ENCODE data around the gene CAVIN1. TPM values are rescaled to one million over a fixed set of nuclear protein-coding genes. Genes with fewer than 3 reads are reported as not detected.
"Not testable (repeated sequence)": the region's sequence is repeated elsewhere in the genome, so short reads cannot be mapped to it uniquely, and the experiment has no call there.

The CAVIN1 gene
- polyA plus RNA-seq, 6 donors from 2014 or later, result not detected

DNA sequence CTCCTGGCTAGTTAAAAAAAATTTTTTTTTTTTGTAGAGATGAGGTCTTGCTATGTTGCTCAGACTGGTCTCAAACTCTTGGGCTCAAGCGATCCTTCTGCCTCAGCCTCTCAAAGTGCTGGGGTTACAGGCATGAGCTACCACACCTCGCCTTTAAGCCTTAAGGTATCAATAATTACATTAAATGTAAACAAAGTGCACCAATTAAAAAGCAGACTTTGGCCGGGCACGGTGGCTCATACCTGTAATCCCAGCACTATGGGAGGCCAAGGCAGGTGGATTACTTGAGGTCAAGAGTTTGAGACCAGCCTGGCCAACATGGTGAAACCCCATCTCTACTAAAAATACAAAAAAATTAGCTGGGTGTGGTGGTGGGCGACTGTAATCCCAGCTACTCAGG, 28.2 kb upstream of the CAVIN1 start:
- not testable (repeated sequence) for H3K9me3 Mint-ChIP-seq; H3K27me3 Mint-ChIP-seq; DNase-seq; ATAC-seq (ENCODE audit: low read depth in 2 of 2); H3K36me3 Mint-ChIP-seq
- Mint-ChIP-seq H3K4me1 (peaks cover 23 to 51% (median 36%) of the 10 kb centered on the region in 3 donors), H3K4me3 (peak overlapping the region in 2 of 8 donors; percentile 16 to 40), H3K27ac (peak overlapping the region in 1 of 6 donors; percentile 69)

DNA sequence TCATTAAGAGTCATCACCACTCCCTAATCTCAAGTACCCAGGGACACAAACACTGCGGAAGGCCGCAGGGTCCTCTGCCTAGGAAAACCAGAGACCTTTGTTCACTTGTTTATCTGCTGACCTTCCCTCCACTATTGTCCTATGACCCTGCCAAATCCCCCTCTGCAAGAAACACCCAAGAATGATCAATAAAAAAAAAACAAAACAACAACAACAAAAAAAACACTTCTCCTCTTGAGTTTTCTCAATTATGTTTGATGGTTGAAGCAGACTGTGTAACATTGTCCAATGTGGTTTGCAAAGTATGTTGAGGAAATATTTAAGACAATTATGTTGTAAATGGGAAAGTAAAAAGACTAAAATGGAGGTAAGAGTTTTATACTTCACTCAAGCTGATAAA, 26.8 kb upstream of the CAVIN1 start:
- not testable (repeated sequence) for DNase-seq, H3K9me3 Mint-ChIP-seq
- H3K27ac Mint-ChIP-seq, result peak overlapping the region in 3 of 6 donors; percentile 60 to 63 (median 61)

DNA sequence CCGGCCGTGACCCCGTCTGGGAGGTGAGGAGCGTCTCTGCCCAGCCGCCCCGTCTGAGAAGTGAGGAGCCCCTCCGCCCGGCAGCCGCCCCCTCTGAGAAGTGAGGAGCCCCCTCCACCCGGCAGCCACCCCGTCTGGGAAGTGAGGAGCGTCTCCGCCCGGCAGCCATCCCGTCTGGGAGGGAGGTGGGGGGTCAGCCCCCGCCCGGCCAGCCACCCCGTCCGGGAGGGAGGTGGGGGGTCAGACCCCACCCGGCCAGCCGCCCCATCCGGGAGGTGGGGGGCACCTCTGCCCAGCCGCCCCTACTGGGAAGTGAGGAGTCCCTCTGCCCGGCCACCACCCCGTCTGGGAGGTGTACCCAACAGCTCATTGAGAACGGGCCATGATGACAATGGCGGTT, 26.1 kb upstream of the CAVIN1 start:
- H3K9me3 Mint-ChIP-seq; H3K36me3 Mint-ChIP-seq; H3K27ac Mint-ChIP-seq; ATAC-seq (ENCODE audit: low read depth in 2 of 2); H3K27me3 Mint-ChIP-seq; DNase-seq; H3K4me3 Mint-ChIP-seq: not testable (repeated sequence)
- peaks cover 20 to 32% (median 21%) of the 10 kb centered on the region in 3 donors for H3K4me1 Mint-ChIP-seq

More for the DNA sequence above, 26.8 kb upstream of the CAVIN1 start:
- peaks cover 21 to 39% (median 26%) of the 10 kb centered on the region in 3 donors for H3K4me1 Mint-ChIP-seq
- not testable (repeated sequence) for H3K4me3 Mint-ChIP-seq; H3K27me3 Mint-ChIP-seq; ATAC-seq (ENCODE audit: low read depth in 2 of 2); H3K36me3 Mint-ChIP-seq

DNA sequence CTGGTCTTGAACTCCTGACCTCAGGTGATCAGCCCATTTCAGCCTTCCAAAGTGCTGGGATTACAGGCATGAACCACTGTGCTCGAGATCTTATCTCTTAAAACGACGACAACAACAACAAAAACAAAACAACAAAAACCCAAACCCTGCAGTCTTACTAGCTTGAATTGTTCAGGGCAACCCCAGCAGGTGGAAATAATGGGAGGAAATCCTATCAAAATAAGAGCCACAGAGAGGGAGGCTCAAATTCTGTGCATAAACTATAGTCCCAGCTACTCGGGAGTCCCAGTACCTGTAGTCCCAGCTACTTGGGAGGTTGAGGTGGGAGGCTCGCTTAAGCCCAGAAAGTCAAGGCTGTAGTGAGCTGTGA, 19.1 kb upstream of the CAVIN1 start:
- no peak for ATAC-seq (ENCODE audit: low read depth in 2 of 2)
- peak overlapping the region in 1 of 8 donors; percentile 24 for H3K4me3 Mint-ChIP-seq
- no peaks in the 10 kb centered on the region for H3K9me3 Mint-ChIP-seq
- peaks cover 18 to 42% (median 21%) of the 10 kb centered on the region in 3 donors for H3K4me1 Mint-ChIP-seq
- no peaks in the 10 kb centered on the region for H3K27me3 Mint-ChIP-seq
- H3K27ac Mint-ChIP-seq, result peak overlapping the region in 1 of 6 donors; percentile 77
- DNase-seq, result no peak
- H3K36me3 Mint-ChIP-seq, result no peaks in the 10 kb centered on the region

DNA sequence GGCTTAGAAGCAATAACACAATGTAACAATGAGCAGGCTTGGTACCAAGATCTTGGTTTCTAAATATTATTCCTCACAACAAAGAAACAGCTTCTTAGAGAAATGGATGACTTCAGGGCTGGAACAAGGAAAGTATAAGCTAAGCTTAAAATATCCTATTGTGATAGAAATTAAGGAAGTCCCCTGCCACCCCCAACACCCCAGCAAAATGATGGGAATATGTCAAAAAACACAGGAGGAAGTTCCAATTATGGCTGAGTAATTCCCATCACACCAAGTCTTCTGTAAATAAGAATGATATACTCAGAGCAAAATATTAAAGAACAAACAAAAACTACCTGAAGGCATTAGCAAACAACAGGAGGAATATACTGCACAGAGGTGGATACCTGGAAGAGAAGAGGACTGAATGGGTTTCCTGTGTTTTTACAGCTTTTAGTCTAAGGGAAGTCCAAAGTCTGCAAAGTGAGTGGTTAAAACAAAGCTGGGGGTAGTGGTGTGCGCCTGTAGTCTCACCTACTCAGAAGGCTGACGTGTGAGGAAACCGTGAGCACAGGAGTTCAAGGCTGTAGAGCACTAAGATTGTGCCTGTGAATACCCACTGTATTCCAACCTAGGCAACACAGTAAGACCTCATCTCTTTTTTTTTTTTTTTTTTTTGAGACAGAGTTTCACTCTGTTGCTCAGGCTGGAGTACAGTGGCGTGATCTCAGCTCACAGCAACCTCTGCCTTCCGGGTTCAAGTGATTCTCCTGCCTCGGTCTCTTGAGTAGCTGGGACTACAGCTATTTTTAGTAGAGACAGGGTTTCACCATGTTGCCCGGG, 18.5 kb upstream of the CAVIN1 start:
- Mint-ChIP-seq H3K27me3 (no peaks in the 10 kb centered on the region), H3K9me3 (no peaks in the 10 kb centered on the region), H3K36me3 (no peaks in the 10 kb centered on the region), H3K4me3 (peak overlapping the region in 1 of 8 donors; percentile 24), H3K4me1 (peaks cover 18 to 41% (median 21%) of the 10 kb centered on the region in 3 donors), H3K27ac (no peak overlapping the region)
- ATAC-seq (ENCODE audit: low read depth in 2 of 2), result no peak
- no peak for DNase-seq

DNA sequence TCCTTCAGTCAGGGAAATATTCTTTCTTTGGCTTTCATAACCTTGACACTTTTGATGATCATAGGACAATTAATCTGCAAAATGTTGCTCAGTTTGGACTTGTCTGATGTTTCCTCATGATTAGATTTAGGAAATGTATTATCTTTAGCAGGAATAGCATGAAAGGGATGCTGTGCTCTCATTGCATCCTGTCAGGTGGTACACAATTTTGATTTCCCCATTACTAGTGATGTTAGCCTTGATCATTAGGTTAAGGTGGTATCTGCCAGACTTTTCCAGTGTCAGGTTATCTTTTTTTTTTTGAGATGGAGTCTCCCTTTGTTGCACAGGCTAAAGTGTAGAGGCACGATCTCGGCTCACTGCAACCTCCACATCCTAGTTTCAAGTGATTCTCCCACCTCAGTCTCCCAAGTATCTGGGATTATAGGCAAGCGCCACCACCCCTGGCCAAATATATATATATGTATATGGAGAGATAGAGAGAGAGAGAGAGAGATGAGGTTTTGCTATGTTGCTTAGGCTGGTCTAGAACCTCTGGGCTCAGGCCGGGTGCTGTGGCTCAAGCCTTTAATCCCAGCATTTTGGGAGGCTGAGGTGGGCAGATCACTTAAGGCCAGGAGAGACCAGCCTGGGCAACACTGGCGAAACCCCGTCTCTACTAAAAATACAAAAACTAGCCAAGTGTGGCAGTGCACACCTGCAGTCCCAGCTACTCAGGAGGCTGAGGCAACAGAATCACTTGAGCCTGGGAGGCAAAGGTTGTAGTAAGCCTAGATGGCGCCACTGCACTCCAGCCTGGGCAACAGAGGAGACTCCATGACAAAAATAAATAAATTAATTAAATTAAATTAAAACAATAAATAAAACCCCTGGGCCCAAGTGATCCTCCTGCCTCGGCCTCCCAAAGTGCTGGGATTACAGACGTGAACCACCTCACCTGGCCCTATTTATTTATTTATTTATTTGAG, 15.8 kb upstream of the CAVIN1 start:
- H3K27me3 Mint-ChIP-seq, result no peaks in the 10 kb centered on the region
- no peaks in the 10 kb centered on the region for H3K9me3 Mint-ChIP-seq
- peak overlapping the region in 1 of 6 donors; percentile 36 for H3K27ac Mint-ChIP-seq
- ATAC-seq (ENCODE audit: low read depth in 2 of 2) (peak; percentile 69 to 88), DNase-seq (peak; percentile 52)
- H3K36me3 Mint-ChIP-seq, result no peaks in the 10 kb centered on the region
- H3K4me3 Mint-ChIP-seq, result peak overlapping the region in 2 of 8 donors; percentile 42 to 59
- H3K4me1 Mint-ChIP-seq, result peaks cover 18 to 36% (median 21%) of the 10 kb centered on the region in 3 donors

DNA sequence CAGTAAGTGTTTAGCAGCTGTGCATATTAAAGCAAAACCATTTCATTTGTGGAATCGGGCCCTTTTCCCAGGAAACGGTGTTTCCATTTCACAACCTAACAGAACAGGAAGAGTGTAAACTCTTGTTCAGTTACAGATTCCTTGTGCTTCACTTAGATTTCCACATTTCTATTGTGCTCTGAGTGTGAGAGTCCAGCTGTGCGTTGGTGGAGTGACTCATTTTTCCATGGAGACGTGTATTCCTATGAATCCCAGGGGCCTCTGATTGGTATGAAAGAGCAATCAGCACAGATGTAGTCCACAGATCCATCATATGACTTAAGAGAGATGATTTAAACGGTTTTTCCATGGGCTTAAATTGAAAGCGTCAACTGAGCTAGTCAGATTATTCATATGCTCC, 13.3 kb upstream of the CAVIN1 start:
- Mint-ChIP-seq H3K27ac (no peak overlapping the region), H3K36me3 (no peaks in the 10 kb centered on the region), H3K4me3 (no peak overlapping the region), H3K27me3 (no peaks in the 10 kb centered on the region), H3K4me1 (peaks cover 6 to 24% (median 11%) of the 10 kb centered on the region in 3 donors), H3K9me3 (no peaks in the 10 kb centered on the region)
- no peak for DNase-seq
- no peak for ATAC-seq (ENCODE audit: low read depth in 2 of 2)

DNA sequence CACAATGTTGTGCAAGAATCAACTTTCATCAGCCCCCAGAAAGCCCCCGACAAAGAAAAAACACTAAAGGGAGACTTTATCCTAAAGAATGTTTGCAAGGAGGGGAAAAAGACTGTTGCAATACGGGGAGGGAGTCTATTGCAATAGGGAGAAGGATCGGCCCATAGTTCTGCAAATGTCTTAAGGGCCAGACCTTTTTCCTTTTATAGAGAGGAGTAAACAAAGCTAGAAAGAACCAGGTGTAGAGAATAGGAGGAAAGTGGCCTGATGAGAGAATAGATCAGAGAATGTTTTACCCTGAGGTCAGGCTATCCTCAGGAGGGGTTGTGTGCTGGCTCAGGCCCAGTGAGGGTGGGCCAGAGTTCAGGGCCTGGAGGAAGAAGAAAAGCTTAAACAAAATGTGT, 8.7 kb upstream of the CAVIN1 start:
- Mint-ChIP-seq H3K4me3 (no peak overlapping the region), H3K4me1 (peaks cover 6 to 11% (median 8%) of the 10 kb centered on the region in 3 donors), H3K36me3 (no peaks in the 10 kb centered on the region), H3K9me3 (no peaks in the 10 kb centered on the region), H3K27me3 (peaks cover 0 to 5% (median 5%) of the 10 kb centered on the region in 3 donors), H3K27ac (peak overlapping the region in 1 of 6 donors; percentile 30)
- ATAC-seq (ENCODE audit: low read depth in 2 of 2) (no peak), DNase-seq (no peak)

DNA sequence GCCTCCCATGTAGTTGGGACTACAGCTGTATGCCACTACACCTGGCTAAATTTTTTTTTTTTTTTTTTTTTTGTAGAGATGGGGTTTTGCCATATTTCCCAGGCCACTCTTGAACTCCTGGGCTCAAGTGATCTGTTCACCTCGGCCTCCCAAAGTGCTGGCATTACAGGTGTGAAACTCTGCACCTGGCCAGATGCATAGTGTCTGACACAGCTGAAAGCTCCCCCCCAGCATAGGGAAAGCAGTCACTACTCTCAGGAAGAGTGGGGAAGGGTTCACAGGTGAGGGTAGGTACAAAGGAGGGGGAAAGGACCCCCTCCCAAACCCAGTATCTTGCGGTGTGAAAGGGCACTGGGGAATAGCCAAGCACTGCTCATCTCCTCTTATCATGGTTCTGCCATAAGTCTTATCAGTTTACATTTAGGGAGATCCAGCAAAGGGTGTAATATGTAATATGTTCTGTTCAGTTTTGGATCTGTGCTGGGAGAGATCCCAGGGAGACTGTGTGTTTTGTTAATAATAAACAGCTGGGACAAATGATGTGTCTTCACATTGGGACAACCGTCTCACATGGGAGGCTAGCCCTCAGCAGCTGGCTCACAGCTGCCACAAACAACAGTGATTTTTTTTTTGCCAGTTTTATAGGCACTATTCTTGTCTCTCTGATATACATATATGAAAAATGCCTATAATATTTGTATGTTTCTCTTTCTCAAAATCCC, 6.8 kb upstream of the CAVIN1 start:
- no peaks in the 10 kb centered on the region for H3K36me3 Mint-ChIP-seq
- ATAC-seq (ENCODE audit: low read depth in 2 of 2) (no peak), DNase-seq (no peak)
- peaks cover 2 to 14% (median 5%) of the 10 kb centered on the region in 3 donors for H3K27me3 Mint-ChIP-seq
- H3K4me3 Mint-ChIP-seq, result peak overlapping the region in 1 of 8 donors; percentile 3
- H3K4me1 Mint-ChIP-seq, result peaks cover 6 to 11% (median 8%) of the 10 kb centered on the region in 3 donors
- no peaks in the 10 kb centered on the region for H3K9me3 Mint-ChIP-seq
- peak overlapping the region in 1 of 6 donors; percentile 66 for H3K27ac Mint-ChIP-seq

DNA sequence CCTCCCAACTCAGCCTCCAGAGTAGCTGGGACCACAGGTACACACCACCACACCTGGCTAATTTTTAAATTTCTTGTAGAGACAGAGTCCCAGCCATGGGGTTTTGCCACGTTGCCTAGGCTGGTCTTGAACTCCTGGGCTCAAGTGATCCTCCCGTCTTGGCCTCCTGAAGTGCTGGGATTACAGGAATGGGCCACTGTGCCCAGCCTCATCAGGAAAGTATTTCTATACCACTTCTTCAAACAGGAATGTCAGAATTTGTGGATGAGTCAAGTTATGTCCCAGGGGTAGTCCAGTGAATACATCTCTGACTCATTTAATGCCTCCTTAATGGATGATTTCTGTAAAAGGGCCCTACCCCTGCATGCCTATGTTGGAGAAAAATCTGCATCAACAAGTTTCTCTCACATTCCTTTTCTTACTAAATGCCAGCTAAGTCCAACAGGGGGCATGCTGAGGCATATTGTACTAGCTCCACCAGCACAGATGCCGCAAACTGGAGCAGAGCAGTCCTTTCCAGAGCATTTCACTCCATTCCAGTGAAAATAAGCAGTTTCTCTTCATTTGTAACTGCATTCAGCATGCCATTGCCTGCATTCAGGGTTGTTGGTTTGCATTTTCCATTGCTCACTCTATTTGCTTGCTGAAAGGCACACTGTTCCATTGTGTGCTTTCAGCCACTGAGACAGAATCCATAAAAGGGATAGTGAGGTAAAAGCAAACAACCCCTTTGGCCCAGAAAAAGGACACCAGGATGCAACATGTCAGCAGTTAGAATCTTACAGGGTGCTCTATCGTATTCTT, 5.3 kb upstream of the CAVIN1 start:
- H3K9me3 Mint-ChIP-seq, result no peaks in the 10 kb centered on the region
- H3K27me3 Mint-ChIP-seq, result peaks cover 6 to 22% (median 8%) of the 10 kb centered on the region in 3 donors
- DNase-seq, result peak; percentile 48
- no peaks in the 10 kb centered on the region for H3K36me3 Mint-ChIP-seq
- ATAC-seq (ENCODE audit: low read depth in 2 of 2), result peak; percentile 61 to 89
- H3K27ac Mint-ChIP-seq, result no peak overlapping the region
- peak overlapping the region in 1 of 8 donors; percentile 9 for H3K4me3 Mint-ChIP-seq
- H3K4me1 Mint-ChIP-seq, result peaks cover 6 to 12% (median 8%) of the 10 kb centered on the region in 3 donors

DNA sequence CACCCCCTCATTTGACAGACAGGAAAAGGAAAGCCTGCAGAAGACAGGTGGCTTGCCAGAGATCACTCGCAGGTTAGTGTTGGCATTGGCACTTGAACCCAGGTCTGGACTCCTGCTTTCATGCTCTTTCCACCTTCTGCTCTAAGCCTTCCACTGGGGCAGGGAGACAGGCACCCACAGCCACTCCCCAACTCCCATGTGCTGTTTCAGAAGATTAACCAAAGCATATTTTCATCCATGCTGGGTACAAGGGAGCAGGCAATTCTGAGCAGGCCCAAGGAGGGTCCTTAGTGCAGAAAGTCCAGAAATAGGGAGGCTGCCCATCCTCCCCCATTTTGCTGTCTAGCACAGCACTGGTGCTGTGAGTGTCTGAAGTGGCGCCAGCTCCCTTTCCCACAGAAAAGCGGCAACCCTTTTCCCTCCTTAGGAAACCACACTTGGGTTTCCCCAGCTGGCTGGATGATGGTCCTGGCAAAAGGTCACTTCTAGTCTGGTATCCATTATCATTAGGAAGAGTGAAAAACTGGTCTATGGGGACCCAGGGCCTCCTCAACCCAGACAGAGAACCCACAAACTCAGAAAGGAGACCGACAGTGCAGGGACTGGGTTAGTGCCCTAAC, 2.0 kb upstream of the CAVIN1 start:
- DNase-seq (no peak), ATAC-seq (ENCODE audit: low read depth in 2 of 2) (no peak)
- Mint-ChIP-seq H3K36me3 (no peaks in the 10 kb centered on the region), H3K9me3 (no peaks in the 10 kb centered on the region), H3K27ac (peak overlapping the region in 1 of 6 donors; percentile 54), H3K4me3 (peak overlapping the region in 3 of 8 donors; percentile 40 to 64 (median 43)), H3K4me1 (peaks cover 18 to 24% (median 21%) of the 10 kb centered on the region in 3 donors), H3K27me3 (peaks cover 14 to 48% (median 32%) of the 10 kb centered on the region in 3 donors)

DNA sequence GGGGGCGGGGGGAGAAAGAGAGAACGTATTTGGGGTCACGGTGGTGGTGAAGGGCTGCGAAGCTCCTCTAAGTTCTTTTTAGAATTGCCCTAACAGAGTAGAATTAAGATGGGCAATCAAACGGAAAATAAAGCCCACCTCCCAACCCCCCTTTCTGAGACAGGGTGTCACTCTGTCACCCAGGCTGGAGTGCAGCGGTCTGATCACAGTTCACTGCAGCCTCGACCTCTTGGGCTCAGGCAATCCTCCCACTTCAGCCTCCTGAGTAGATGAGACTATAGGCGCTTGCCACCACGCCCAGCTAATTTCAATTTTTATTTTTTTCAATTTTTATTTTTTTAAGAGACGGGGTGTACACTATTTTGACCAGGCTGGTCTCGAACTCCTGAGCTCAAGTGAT, 710 bp upstream of the CAVIN1 start:
- no peaks in the 10 kb centered on the region for H3K36me3 Mint-ChIP-seq
- ATAC-seq (ENCODE audit: low read depth in 2 of 2) (no peak), DNase-seq (no peak)
- H3K27ac Mint-ChIP-seq, result no peak overlapping the region
- peaks cover 18 to 24% (median 20%) of the 10 kb centered on the region in 3 donors for H3K4me1 Mint-ChIP-seq
- peak overlapping the region in 6 of 8 donors; percentile 53 to 95 (median 88) for H3K4me3 Mint-ChIP-seq
- peaks cover 14 to 56% (median 41%) of the 10 kb centered on the region in 3 donors for H3K27me3 Mint-ChIP-seq
- no peaks in the 10 kb centered on the region for H3K9me3 Mint-ChIP-seq
